ENCODE measurements around the gene NPR1.
"Not testable (repeated sequence)": the region's sequence is repeated elsewhere in the genome, so short reads cannot be mapped to it uniquely, and the experiment has no call there.

The NPR1 gene

GRCh38 chr1:153651771-153652170 is 26.7 kb upstream of the NPR1 start:
- no peak for DNase-seq

GRCh38 chr1:153652805-153653500 is 25.5 kb upstream of the NPR1 start:
- DNase-seq, result no peak

- DNase-seq, result no peak
These were observed 23.2 kb upstream of the NPR1 start for GRCh38 chr1:153655333-153655732.

GRCh38 chr1:153658400-153659174 is 19.9 kb upstream of the NPR1 start, which contains the start of gene SNAPIN:
SNAPIN (plus strand) TSS chr1:153658703; CDS start chr1:153658744, 41 bp downstream.
- DNase-seq, result peak; percentile 62

- no peak for DNase-seq
These were observed 19.3 kb upstream of the NPR1 start for GRCh38 chr1:153659175-153659534.

GRCh38 chr1:153659656-153660055 is 18.8 kb upstream of the NPR1 start:
- DNase-seq, result no peak

GRCh38 chr1:153661111-153661708 is 17.3 kb upstream of the NPR1 start:
- DNase-seq, result no peak

GRCh38 chr1:153662269-153662668 is 16.2 kb upstream of the NPR1 start:
- no peak for DNase-seq

- no peak for DNase-seq
These were observed 15.3 kb upstream of the NPR1 start for GRCh38 chr1:153663211-153663610.

GRCh38 chr1:153667439-153667838 is 11.0 kb upstream of the NPR1 start:
- DNase-seq, result no peak

- not testable (repeated sequence) for DNase-seq
These were observed 9.8 kb upstream of the NPR1 start for GRCh38 chr1:153668672-153669071.

GRCh38 chr1:153669606-153670005 is 8.9 kb upstream of the NPR1 start:
- DNase-seq, result no peak

- no peak for DNase-seq
These were observed 8.1 kb upstream of the NPR1 start for GRCh38 chr1:153670257-153670858.

- DNase-seq, result peak; percentile 99
These were observed 7.4 kb upstream of the NPR1 start, which contains the start of gene ILF2 for GRCh38 chr1:153670859-153671627. ILF2 (minus strand) TSS chr1:153670993; CDS start chr1:153670922, 71 bp downstream.

GRCh38 chr1:153671628-153672353 is 6.7 kb upstream of the NPR1 start:
- peak; percentile 42 for DNase-seq

GRCh38 chr1:153673511-153673910 is 5.0 kb upstream of the NPR1 start:
- DNase-seq, result no peak

GRCh38 chr1:153677718-153678518 is 570 bp upstream of the NPR1 start:
- no peak for DNase-seq

GRCh38 chr1:153679337-153680119 is 1.0 kb downstream of the NPR1 start:
- no peak for DNase-seq

- DNase-seq, result no peak
These were observed 1.6 kb downstream of the NPR1 start for GRCh38 chr1:153680120-153680403.

GRCh38 chr1:153682730-153683129 is 4.2 kb downstream of the NPR1 start:
- DNase-seq, result no peak

All from GF-D8 (cell line).